Epithelial cell of esophagus (primary cell): ENCODE data around the gene CXXC4.
A peak's percentile ranks its signal among the peaks of the same experiment; 100 is the strongest.

Experiments
- DNase-seq: peaks from one replicate; pipeline ENCODE4 v3.0.0; 2010; ENCODE audit warnings: low read depth
- H3K4me3 ChIP-seq: 2 replicates; pipeline ENCODE4 v1.5.1; 2011; ENCODE audit warnings: mild to moderate bottlenecking, low read length, control low read depth
- CTCF ChIP-seq: IDR thresholded peaks from 2 replicates; pipeline ENCODE4 v1.5.1; 2011; ENCODE audit warnings: low read depth, mild to moderate bottlenecking, low read length, control low read depth, inconsistent platforms; ENCODE audit not compliant: insufficient read depth; ENCODE audit errors: missing control alignments

The CXXC4 gene

DNA sequence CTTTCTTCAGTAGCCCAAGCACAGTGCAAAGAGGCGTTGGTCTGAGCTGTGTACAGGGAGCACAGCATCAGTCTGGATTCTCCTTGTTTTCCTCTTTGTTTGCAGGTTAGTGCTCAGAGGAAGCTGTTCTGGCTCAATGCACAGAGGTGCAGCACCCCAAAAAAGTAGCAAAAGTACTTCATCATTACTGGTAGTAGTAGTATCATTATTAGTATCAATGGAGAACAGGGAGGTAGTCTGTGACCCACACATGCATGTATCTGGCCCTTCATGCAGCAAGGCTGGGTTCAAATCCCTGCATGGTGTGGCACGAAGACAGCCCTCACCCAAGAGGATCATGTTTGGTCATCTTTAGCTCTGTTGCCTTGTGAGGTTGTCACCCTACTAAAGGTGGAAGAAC is 68.7 kb downstream of the CXXC4 start:
- no peak for TF ChIP-seq CTCF
- no peak for DNase-seq

GRCh38 chr4:104424989-104425388 is 69.7 kb downstream of the CXXC4 start:
- H3K4me3 ChIP-seq: peak overlapping the region; percentile 30
- DNase-seq: no peak
- no peak for TF ChIP-seq CTCF

More for the DNA sequence above, 68.7 kb downstream of the CXXC4 start:
- no peak overlapping the region for H3K4me3 ChIP-seq

GRCh38 chr4:104424475-104424941 is 70.2 kb downstream of the CXXC4 start:
- no peak for TF ChIP-seq CTCF
- peak overlapping the region; percentile 30 for H3K4me3 ChIP-seq
- DNase-seq: no peak

DNA sequence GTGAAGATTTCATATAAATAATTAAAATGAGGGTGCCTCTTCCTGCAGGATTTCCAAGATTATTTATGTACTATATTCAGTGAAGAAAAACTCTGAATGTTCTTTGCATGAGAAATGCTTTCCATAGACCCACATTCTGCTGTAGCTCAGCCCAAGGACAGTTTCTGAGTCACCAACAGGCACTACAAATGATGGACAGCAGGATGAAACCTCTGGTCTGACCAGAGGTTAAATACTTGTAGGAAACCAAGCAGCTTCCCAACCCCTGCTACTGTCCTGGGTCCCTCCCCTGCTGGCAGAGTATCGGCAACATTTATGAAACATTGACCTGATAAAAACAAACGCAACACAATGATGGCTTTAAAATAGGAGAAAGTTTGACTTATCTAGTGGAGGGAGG is 73.1 kb downstream of the CXXC4 start:
- no peak for TF ChIP-seq CTCF
- H3K4me3 ChIP-seq: no peak overlapping the region
- DNase-seq: no peak

DNA sequence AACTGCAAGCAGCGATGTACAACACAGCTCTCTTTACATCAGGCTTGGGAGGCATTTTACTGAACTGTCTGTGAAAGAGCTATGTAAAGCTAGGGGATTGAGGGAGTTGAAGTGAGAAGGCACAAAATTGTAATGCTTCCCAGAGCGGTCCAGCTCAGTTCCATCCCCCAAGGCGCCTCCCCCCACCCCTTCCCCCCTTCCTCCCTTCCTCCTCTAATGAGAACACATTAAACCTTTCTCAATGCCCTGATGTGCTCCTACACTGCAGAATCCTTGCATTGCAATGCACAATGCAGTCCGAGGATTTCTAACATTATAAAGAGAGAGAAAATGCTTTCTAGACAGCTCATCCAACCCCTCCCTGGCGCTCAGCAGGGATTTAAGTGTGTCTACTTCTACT is 73.9 kb downstream of the CXXC4 start:
- no peak for DNase-seq
- no peak for TF ChIP-seq CTCF
- H3K4me3 ChIP-seq: no peak overlapping the region
